HG03457 (cell line): Measurements from ENCODE around the gene ARMC7.

Experiments used
- ATAC-seq: cut with Tn5 transposase; IDR thresholded peaks from one replicate; pipeline ENCODE4 v1.9.1; 2021; ENCODE audit warnings: moderate number of reproducible peaks; ENCODE audit not compliant: unreplicated experiment

ARMC7 gene

GRCh38 chr17:75098861-75099260 is 10.9 kb upstream of the ARMC7 start:
- no peak for ATAC-seq

- ATAC-seq: no peak
Measured at GRCh38 chr17:75099881-75100595, 9.7 kb upstream of the ARMC7 start.

- no peak for ATAC-seq
Measured at GRCh38 chr17:75102385-75102821, 7.4 kb upstream of the ARMC7 start.

GRCh38 chr17:75103601-75104554 is 5.9 kb upstream of the ARMC7 start:
- ATAC-seq: no peak

GRCh38 chr17:75105126-75106080 is 4.4 kb upstream of the ARMC7 start:
- ATAC-seq: no peak

- no peak for ATAC-seq
Measured at GRCh38 chr17:75108193-75108592, 1.6 kb upstream of the ARMC7 start.

- no peak for ATAC-seq
Measured at GRCh38 chr17:75109046-75109406, 743 bp upstream of the ARMC7 start.

GRCh38 chr17:75110234-75110937 is 617 bp downstream of the ARMC7 start:
- ATAC-seq: no peak

GRCh38 chr17:75111777-75112335 is 2.1 kb downstream of the ARMC7 start:
- ATAC-seq: no peak

- peak; percentile 53 for ATAC-seq
Measured at GRCh38 chr17:75113798-75114551, 4.2 kb downstream of the ARMC7 start.

GRCh38 chr17:75114552-75115314 is 5.0 kb downstream of the ARMC7 start:
- ATAC-seq: no peak

GRCh38 chr17:75115555-75115954 is 5.8 kb downstream of the ARMC7 start:
- ATAC-seq: no peak

GRCh38 chr17:75116737-75117136 is 7.0 kb downstream of the ARMC7 start:
- ATAC-seq: no peak

- ATAC-seq: no peak
Measured at GRCh38 chr17:75118307-75118706, 8.5 kb downstream of the ARMC7 start.

- ATAC-seq: no peak
Measured at GRCh38 chr17:75124041-75124818, 14.5 kb downstream of the ARMC7 start.

- no peak for ATAC-seq
Measured at GRCh38 chr17:75124819-75125162, 15.0 kb downstream of the ARMC7 start.

GRCh38 chr17:75125984-75126383 is 16.2 kb downstream of the ARMC7 start:
- ATAC-seq: no peak

GRCh38 chr17:75126954-75127353 is 17.2 kb downstream of the ARMC7 start:
- ATAC-seq: no peak
